Calu3 (cell line): ENCODE data around the gene TMEM63B. TPM values are rescaled to one million over a fixed set of nuclear protein-coding genes. Genes with fewer than 3 reads are reported as not detected.

Experiments
- BruUV-seq: library from RNA; stranded (reverse); fragments of 400-500 nt; replicated peaks from 2 replicates; lab custom pipeline; 2021; lab: Mats Ljungman, UMichigan
- CTCF ChIA-PET: fragments of 300-600 bp; sonication (Branson Sonifier 250); formaldehyde crosslinking; loops from one replicate; lab custom pipeline; 2022; ENCODE audit warnings: antibody characterized with exemption; lab: Charles Lee
- DNase-seq: peaks from one replicate; pipeline ENCODE4 v3.0.0; 2022
- H3K27ac Mint-ChIP-seq: one replicate; pipeline ENCODE4 v1.8.0; 2022; ENCODE audit warnings: mixed read lengths; ENCODE audit not compliant: unreplicated experiment
- H3K27me3 Mint-ChIP-seq: one replicate; pipeline ENCODE4 v1.8.0; 2022; ENCODE audit warnings: mixed read lengths; ENCODE audit not compliant: unreplicated experiment
- H3K36me3 Mint-ChIP-seq: one replicate; pipeline ENCODE4 v1.8.0; 2022; ENCODE audit warnings: mild to moderate bottlenecking, moderate library complexity, mixed read lengths; ENCODE audit not compliant: insufficient read depth, unreplicated experiment
- H3K4me1 Mint-ChIP-seq: one replicate; pipeline ENCODE4 v1.8.0; 2022; ENCODE audit warnings: mild to moderate bottlenecking, low read depth, mixed read lengths; ENCODE audit not compliant: unreplicated experiment
- H3K4me3 Mint-ChIP-seq: one replicate; pipeline ENCODE4 v1.8.0; 2022; ENCODE audit warnings: mild to moderate bottlenecking, low read depth, moderate library complexity, mixed read lengths; ENCODE audit not compliant: unreplicated experiment
- H3K9me3 Mint-ChIP-seq: one replicate; pipeline ENCODE4 v1.8.0; 2022; ENCODE audit warnings: low read depth, mixed read lengths; ENCODE audit not compliant: unreplicated experiment
- intact Hi-C: fragments of 100-400 bp; cut with micrococcal nuclease; formaldehyde crosslinking; loops from one replicate; pipeline ENCODE4 v1.10.0; 2022; ENCODE audit not compliant: unreplicated experiment
- total RNA-seq: library from RNA; stranded (reverse); gene quantifications from 2 replicates; pipeline ENCODE4 v1.2.3, GENCODE V29; 2022
- TF ChIP-seq, protein P1 (sequence below): fragments of 200-600 bp; IDR thresholded peaks from one replicate; pipeline ENCODE4 v1.8.0; 2022; ENCODE audit warnings: antibody characterized with exemption; ENCODE audit not compliant: unreplicated experiment

The TMEM63B gene
- total RNA-seq, 1 experiment from 2014 or later = 84.2 TPM

DNA sequence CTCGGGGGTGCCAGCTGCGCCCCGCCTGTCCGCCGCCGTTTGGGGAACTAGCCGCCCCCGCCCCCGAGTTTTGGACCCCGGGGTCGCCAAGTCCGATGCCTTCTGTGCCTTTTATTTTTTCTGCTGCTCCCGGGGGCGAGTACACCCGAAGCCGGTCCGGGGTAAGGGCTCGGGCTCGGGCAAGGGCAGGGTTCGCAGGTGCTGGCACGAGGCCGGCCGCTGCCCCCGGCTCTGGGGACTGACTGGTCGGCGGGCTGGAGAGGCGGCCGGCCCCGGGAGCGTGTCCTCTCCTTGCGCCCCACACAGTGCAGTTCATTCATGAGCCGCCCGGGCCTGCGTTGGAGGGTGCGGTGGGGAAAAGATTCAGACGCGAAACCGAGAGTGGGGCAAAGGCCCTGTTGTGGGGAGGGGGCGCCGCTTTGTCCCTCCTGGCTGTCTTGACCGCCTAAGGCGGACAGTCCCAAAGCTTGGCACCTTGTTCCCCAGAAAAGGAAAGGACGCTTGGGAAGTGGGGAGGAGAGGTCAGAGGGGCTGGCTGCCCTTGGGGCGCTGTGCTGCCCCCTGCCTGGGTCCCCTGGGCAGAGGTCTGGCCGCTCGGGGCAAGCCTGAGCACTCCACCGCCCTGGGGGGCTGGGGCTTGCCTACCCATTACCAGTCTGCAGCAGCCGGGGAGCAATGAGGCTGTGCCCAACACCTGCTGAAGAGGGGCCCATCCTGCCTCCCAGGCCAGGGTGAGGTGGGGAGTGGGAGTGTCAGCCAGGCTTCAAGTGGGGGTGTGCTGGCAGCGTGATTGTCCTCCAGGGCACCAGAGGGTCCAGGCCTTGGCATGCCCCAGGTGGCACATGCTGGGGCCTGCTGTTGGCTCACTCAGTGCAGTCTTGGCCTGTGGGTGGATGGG lies 915 bp downstream of the TMEM63B start:
- peaks cover 55% of the 10 kb centered on the region for H3K36me3 Mint-ChIP-seq
- peak overlapping the region; percentile 95 for H3K27ac Mint-ChIP-seq
- peak; percentile 69 for DNase-seq
- no TSS peak for BruUV-seq
- intact Hi-C loops = no loop called here
- TF ChIP-seq, protein P1, sequence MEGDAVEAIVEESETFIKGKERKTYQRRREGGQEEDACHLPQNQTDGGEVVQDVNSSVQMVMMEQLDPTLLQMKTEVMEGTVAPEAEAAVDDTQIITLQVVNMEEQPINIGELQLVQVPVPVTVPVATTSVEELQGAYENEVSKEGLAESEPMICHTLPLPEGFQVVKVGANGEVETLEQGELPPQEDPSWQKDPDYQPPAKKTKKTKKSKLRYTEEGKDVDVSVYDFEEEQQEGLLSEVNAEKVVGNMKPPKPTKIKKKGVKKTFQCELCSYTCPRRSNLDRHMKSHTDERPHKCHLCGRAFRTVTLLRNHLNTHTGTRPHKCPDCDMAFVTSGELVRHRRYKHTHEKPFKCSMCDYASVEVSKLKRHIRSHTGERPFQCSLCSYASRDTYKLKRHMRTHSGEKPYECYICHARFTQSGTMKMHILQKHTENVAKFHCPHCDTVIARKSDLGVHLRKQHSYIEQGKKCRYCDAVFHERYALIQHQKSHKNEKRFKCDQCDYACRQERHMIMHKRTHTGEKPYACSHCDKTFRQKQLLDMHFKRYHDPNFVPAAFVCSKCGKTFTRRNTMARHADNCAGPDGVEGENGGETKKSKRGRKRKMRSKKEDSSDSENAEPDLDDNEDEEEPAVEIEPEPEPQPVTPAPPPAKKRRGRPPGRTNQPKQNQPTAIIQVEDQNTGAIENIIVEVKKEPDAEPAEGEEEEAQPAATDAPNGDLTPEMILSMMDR = peak; percentile 32
- peak overlapping the region; percentile 96 for H3K4me3 Mint-ChIP-seq
- H3K4me1 Mint-ChIP-seq = peaks cover 66% of the 10 kb centered on the region
- H3K9me3 Mint-ChIP-seq = no peaks in the 10 kb centered on the region
- H3K27me3 Mint-ChIP-seq = no peaks in the 10 kb centered on the region
- CTCF ChIA-PET = interaction anchor here (0.6 to 1.2 kb wide), 6 partner anchors 10 to 712 kb away, joined by 3 to 7 read pairs (median 4); no protein-coding TSS in a partner anchor

DNA sequence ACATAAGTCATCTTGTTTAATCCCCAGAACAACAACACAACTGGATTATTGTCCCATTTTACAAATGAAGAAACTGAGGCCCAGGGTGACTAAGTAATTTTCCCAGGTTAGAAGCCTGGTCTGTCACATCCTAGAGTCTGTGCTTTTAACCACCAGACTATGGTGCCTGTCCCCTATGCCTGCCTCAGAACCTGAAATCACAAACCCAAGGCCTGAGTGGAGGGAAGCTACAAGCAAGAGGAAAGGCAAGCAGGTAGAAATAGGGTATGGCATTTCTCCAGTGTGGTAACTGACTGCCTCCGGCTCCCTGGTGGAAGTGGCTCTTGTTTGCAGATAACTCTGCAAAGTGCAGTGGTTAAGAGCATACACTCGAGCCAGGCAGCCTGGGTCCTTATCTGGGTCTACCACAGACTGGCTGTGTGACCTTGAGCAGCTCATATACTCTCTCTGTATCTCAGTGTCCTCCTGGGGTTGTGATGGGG lies 2.5 kb downstream of the TMEM63B start:
- peaks cover 60% of the 10 kb centered on the region for H3K4me1 Mint-ChIP-seq
- no peaks in the 10 kb centered on the region for H3K27me3 Mint-ChIP-seq
- peaks cover 53% of the 10 kb centered on the region for H3K36me3 Mint-ChIP-seq
- no peaks in the 10 kb centered on the region for H3K9me3 Mint-ChIP-seq
- H3K4me3 Mint-ChIP-seq = no peak overlapping the region
- DNase-seq = no peak
- H3K27ac Mint-ChIP-seq = no peak overlapping the region
- intact Hi-C loops = no loop called here
- CTCF ChIA-PET = interaction anchor here (0.6 to 1.0 kb wide), 2 partner anchors 30 to 192 kb away, joined by 3 to 7 read pairs; no protein-coding TSS in a partner anchor
- BruUV-seq = no TSS peak
- TF ChIP-seq, protein P1 = no peak

GRCh38 chr6:44131892-44132291 lies 4.5 kb downstream of the TMEM63B start:
- intact Hi-C loops = no loop called here
- H3K36me3 Mint-ChIP-seq = peaks cover 38% of the 10 kb centered on the region
- CTCF ChIA-PET = interaction anchor here (0.9 to 1.1 kb wide), 2 partner anchors 32 to 73 kb away, joined by 3 to 8 read pairs; no protein-coding TSS in a partner anchor
- peak; percentile 35 for DNase-seq
- H3K4me3 Mint-ChIP-seq = no peak overlapping the region
- TF ChIP-seq, protein P1 = no peak
- no TSS peak for BruUV-seq
- H3K9me3 Mint-ChIP-seq = no peaks in the 10 kb centered on the region
- H3K27me3 Mint-ChIP-seq = no peaks in the 10 kb centered on the region
- no peak overlapping the region for H3K27ac Mint-ChIP-seq
- H3K4me1 Mint-ChIP-seq = peaks cover 47% of the 10 kb centered on the region

GRCh38 chr6:44132476-44132875 lies 5.1 kb downstream of the TMEM63B start:
- TF ChIP-seq, protein P1 = no peak
- BruUV-seq = no TSS peak
- Mint-ChIP-seq H3K36me3 (peaks cover 32% of the 10 kb centered on the region), H3K4me1 (peaks cover 47% of the 10 kb centered on the region), H3K9me3 (no peaks in the 10 kb centered on the region), H3K27ac (no peak overlapping the region), H3K4me3 (no peak overlapping the region), H3K27me3 (no peaks in the 10 kb centered on the region)
- intact Hi-C loops = no loop called here
- DNase-seq = no peak
- CTCF ChIA-PET = interaction anchor here (0.9 to 1.9 kb wide), 3 partner anchors 14 to 73 kb away, joined by 3 to 14 read pairs (median 8); no protein-coding TSS in a partner anchor
